Endothelial cell of umbilical vein (primary cell): Measurements from ENCODE around the gene ARHGAP22.

Experiments
- EZH2 ChIP-seq: IDR thresholded peaks from 2 replicates; pipeline ENCODE4 v1.6.1; 2012; ENCODE audit warnings: borderline replicate concordance, low read depth, mild to moderate bottlenecking, moderate library complexity, low read length, inconsistent platforms; ENCODE audit not compliant: severe bottlenecking
- POLR2A ChIP-seq: IDR thresholded peaks from 2 replicates; pipeline ENCODE4 v1.6.1; 2012; ENCODE audit warnings: low read depth, mild to moderate bottlenecking, control low read depth, low read length
- TF ChIP-seq, protein P1 (sequence below), 2 donors: IDR thresholded peaks; 1 replicate in 1 of 2; 2 replicates in 1 of 2; pipeline ENCODE4 v1.5.1; 2011; ENCODE audit warnings: low read length in 2 of 2, mild to moderate bottlenecking in 2 of 2, moderate library complexity in 2 of 2, control low read depth in 1 of 2, inconsistent platforms in 1 of 2, low read depth in 1 of 2; ENCODE audit not compliant: insufficient read depth in 1 of 2; ENCODE audit errors: extremely low read depth in 1 of 2

DNA sequence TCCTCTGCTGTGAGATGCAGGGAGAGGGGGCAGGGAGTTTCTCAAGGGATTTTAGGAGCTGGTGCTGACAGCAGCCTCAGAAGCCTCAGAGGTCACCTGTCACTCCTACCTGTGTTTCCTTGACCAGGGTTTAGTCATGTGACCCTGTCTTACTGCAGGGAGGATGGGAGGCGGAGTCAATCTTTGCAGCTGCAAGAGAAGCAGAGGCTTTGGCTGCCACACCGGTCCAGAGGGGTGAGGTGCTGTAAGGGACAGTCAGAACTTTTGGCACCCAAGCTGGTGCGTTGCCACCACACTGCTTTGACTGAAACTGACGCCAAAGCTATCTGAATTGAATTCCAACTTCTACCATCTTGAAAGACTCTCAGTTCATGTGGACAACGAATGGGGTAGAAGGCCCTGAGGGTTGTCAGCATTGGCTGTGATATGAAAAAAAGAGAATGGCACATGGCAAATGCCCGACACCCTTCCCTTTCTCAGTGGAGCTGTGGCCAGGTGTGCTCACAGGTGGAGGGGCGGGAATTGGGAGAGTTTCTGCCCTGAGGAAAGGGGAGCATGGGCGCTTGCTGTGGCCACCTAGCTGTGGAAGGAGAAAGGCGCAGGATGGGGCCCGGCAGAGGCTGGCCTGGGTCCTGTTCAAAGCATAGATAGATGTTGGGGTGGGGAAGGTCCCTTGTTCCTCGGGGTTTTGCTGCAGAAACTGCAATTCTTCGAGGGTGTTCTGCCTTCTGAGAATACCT is 69.3 kb downstream of the ARHGAP22 start:
- TF ChIP-seq EZH2 (no peak), POLR2A (no peak)
- TF ChIP-seq, protein P1, sequence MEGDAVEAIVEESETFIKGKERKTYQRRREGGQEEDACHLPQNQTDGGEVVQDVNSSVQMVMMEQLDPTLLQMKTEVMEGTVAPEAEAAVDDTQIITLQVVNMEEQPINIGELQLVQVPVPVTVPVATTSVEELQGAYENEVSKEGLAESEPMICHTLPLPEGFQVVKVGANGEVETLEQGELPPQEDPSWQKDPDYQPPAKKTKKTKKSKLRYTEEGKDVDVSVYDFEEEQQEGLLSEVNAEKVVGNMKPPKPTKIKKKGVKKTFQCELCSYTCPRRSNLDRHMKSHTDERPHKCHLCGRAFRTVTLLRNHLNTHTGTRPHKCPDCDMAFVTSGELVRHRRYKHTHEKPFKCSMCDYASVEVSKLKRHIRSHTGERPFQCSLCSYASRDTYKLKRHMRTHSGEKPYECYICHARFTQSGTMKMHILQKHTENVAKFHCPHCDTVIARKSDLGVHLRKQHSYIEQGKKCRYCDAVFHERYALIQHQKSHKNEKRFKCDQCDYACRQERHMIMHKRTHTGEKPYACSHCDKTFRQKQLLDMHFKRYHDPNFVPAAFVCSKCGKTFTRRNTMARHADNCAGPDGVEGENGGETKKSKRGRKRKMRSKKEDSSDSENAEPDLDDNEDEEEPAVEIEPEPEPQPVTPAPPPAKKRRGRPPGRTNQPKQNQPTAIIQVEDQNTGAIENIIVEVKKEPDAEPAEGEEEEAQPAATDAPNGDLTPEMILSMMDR (IDR thresholded peaks at IDR 0.05; ENCODE audit: extremely low read depth in 1 of 2, insufficient read depth in 1 of 2, low read depth in 1 of 2, low read length in 2 of 2): no peak
